SU-DHL-6 (cell line): ENCODE data around the gene PRSS2.

ENCODE experiments used
- H2AFZ ChIP-seq: fragments of 200-600 bp; sonication (generic); 2 replicates; pipeline ENCODE4 v1.6.1; 2014; ENCODE audit warnings: low read depth, mild to moderate bottlenecking, moderate library complexity, mixed read lengths, antibody characterized with exemption, low read length; ENCODE audit not compliant: severe bottlenecking
- H3F3A ChIP-seq: fragments of 200-600 bp; shearing (Covaris generic); 2 replicates; pipeline ENCODE4 v1.6.0; 2016; ENCODE audit warnings: antibody characterized with exemption, mild to moderate bottlenecking; ENCODE audit not compliant: insufficient read depth
- H3K27ac ChIP-seq: fragments of 200-600 bp; sonication (generic); 2 replicates; pipeline ENCODE4 v1.5.1; 2016; ENCODE audit warnings: low read depth, mild to moderate bottlenecking, low read length, moderate library complexity, mixed read lengths
- H3K27me3 ChIP-seq: fragments of 200-600 bp; sonication (generic), shearing (Covaris generic); 2 replicates; pipeline ENCODE4 v1.6.0; 2014; ENCODE audit warnings: mild to moderate bottlenecking, low read length
- H3K36me3 ChIP-seq: fragments of 200-600 bp; sonication (generic); 2 replicates; pipeline ENCODE4 v1.6.1; 2014; ENCODE audit warnings: mild to moderate bottlenecking, low read length, mixed read lengths
- H3K4me2 ChIP-seq: fragments of 300-600, 200-600 bp; shearing (Covaris generic), sonication (generic); 2 replicates; pipeline ENCODE4 v1.6.0; 2014; ENCODE audit warnings: low read length, low read depth, mild to moderate bottlenecking; ENCODE audit not compliant: poor library complexity, severe bottlenecking
- H3K4me3 ChIP-seq: fragments of 200-600 bp; sonication (generic); 2 replicates; pipeline ENCODE4 v1.5.1; 2014; ENCODE audit warnings: antibody characterized with exemption, low read length, mild to moderate bottlenecking, mixed read lengths; ENCODE audit not compliant: insufficient read depth, poor library complexity, severe bottlenecking
- H3K79me2 ChIP-seq: fragments of 200-600 bp; sonication (generic); 2 replicates; pipeline ENCODE4 v1.6.1; 2014; ENCODE audit warnings: mild to moderate bottlenecking, low read length, moderate library complexity; ENCODE audit not compliant: insufficient read depth
- H3K9ac ChIP-seq: fragments of 200-600 bp; sonication (generic); 2 replicates; pipeline ENCODE4 v1.7.0; 2014; ENCODE audit warnings: mild to moderate bottlenecking, low read length
- H3K9me2 ChIP-seq: fragments of 200-600 bp; sonication (generic); replicated peaks from 2 replicates; pipeline ENCODE4 v1.6.1; 2014; ENCODE audit warnings: low read length; ENCODE audit not compliant: insufficient read depth
- H3K9me3 ChIP-seq: fragments of 200-600 bp; sonication (generic); 2 replicates; pipeline ENCODE4 v1.6.1; 2014; ENCODE audit warnings: low read length, mixed read lengths; ENCODE audit not compliant: insufficient read depth
- H4K20me1 ChIP-seq: fragments of 200-600 bp; sonication (generic); 2 replicates; pipeline ENCODE4 v1.6.1; 2014; ENCODE audit warnings: low read depth, mild to moderate bottlenecking, antibody characterized with exemption, low read length, moderate library complexity, mixed read lengths
- CTCF ChIP-seq: fragments of 200-600 bp; sonication (generic); IDR thresholded peaks from one replicate; pipeline ENCODE4 v1.5.1; 2017; ENCODE audit warnings: antibody characterized with exemption, mild to moderate bottlenecking, low read length, moderate library complexity; ENCODE audit not compliant: insufficient read depth, poor library complexity, severe bottlenecking
- EZH2phosphoT487 ChIP-seq: fragments of 200-600 bp; sonication (generic), shearing (Covaris generic); conservative IDR thresholded peaks from 2 replicates; pipeline ENCODE4 v1.6.1; 2018; ENCODE audit warnings: mild to moderate bottlenecking, antibody characterized with exemption, low read length, moderate library complexity, mixed read lengths

The PRSS2 gene

GRCh38 chr7:142805350-142806021, 34.7 kb downstream of the PRSS2 start:
- H3K36me3 ChIP-seq: no peaks in the 10 kb centered on the region
- H3K9me2 ChIP-seq: no peaks in the 10 kb centered on the region
- H4K20me1 ChIP-seq: no peaks in the 10 kb centered on the region
- no peak overlapping the region for H3K4me2 ChIP-seq
- H3K4me3 ChIP-seq: no peak overlapping the region
- H3F3A ChIP-seq: peaks cover 24% of the 10 kb centered on the region
- H3K79me2 ChIP-seq: no peaks in the 10 kb centered on the region
- TF ChIP-seq EZH2phosphoT487: no peak
- TF ChIP-seq CTCF: no peak
- no peak overlapping the region for H3K9ac ChIP-seq
- H3K27ac ChIP-seq: no peak overlapping the region
- no peaks in the 10 kb centered on the region for H3K9me3 ChIP-seq
- H3K27me3 ChIP-seq: no peaks in the 10 kb centered on the region
- no peak overlapping the region for H2AFZ ChIP-seq

- no peak overlapping the region for H3K9ac ChIP-seq
- TF ChIP-seq CTCF (no peak), EZH2phosphoT487 (no peak)
- H3K4me2 ChIP-seq: no peak overlapping the region
- no peak overlapping the region for H2AFZ ChIP-seq
- peaks cover 27% of the 10 kb centered on the region for H3F3A ChIP-seq
- H3K9me2 ChIP-seq: no peaks in the 10 kb centered on the region
- H3K36me3 ChIP-seq: no peaks in the 10 kb centered on the region
- no peaks in the 10 kb centered on the region for H3K79me2 ChIP-seq
- H3K27ac ChIP-seq: no peak overlapping the region
- no peaks in the 10 kb centered on the region for H4K20me1 ChIP-seq
- no peaks in the 10 kb centered on the region for H3K9me3 ChIP-seq
- no peaks in the 10 kb centered on the region for H3K27me3 ChIP-seq
- no peak overlapping the region for H3K4me3 ChIP-seq
Measured at GRCh38 chr7:142806022-142806356, 35.2 kb downstream of the PRSS2 start.

GRCh38 chr7:142806957-142807356, 36.2 kb downstream of the PRSS2 start:
- Histone ChIP-seq H3K4me2 (peak overlapping the region; percentile 62), H3K27ac (peak overlapping the region; percentile 94), H3K36me3 (no peaks in the 10 kb centered on the region), H2AFZ (peak overlapping the region; percentile 43), H3K79me2 (no peaks in the 10 kb centered on the region), H3K9me3 (no peaks in the 10 kb centered on the region), H3K9me2 (no peaks in the 10 kb centered on the region), H3K4me3 (no peak overlapping the region), H3K27me3 (no peaks in the 10 kb centered on the region), H3K9ac (peak overlapping the region; percentile 52; the same call in 1 of the 2 replicates), H3F3A (peaks cover 27% of the 10 kb centered on the region), H4K20me1 (no peaks in the 10 kb centered on the region)
- TF ChIP-seq EZH2phosphoT487 (no peak), CTCF (no peak)
